K562 (cell line): ENCODE data around the gene TM9SF3. TPM values are rescaled to one million over a fixed set of nuclear protein-coding genes. Genes with fewer than 3 reads are reported as not detected.

Source experiments
- CTBP1 ChIP-seq: fragments of 450-650 bp; IDR thresholded peaks from 2 replicates; pipeline ENCODE4 v1.6.1; 2016; ENCODE audit warnings: borderline replicate concordance
- DDX20 ChIP-seq: fragments of 450-650 bp; IDR thresholded peaks from 2 replicates; pipeline ENCODE4 v1.6.1; 2016; ENCODE audit warnings: missing genetic modification characterization, low read depth, mild to moderate bottlenecking, missing compliant biosample characterization, moderate library complexity
- GATAD2A ChIP-seq: fragments of 450-650 bp; IDR thresholded peaks from 2 replicates; pipeline ENCODE4 v1.6.1; 2017
- MGA ChIP-seq: fragments of 450-650 bp; IDR thresholded peaks from 2 replicates; pipeline ENCODE4 v1.6.1; 2016; ENCODE audit warnings: mild to moderate bottlenecking, moderate library complexity
- POLR2B ChIP-seq: fragments of 450-650 bp; IDR thresholded peaks from 2 replicates; pipeline ENCODE4 v1.6.1; 2018; ENCODE audit warnings: low read depth; ENCODE audit not compliant: partially characterized antibody
- TEAD2 ChIP-seq: fragments of 450-650 bp; IDR thresholded peaks from 2 replicates; pipeline ENCODE4 v1.6.1; 2016; ENCODE audit warnings: missing genetic modification characterization, control low read depth, missing compliant biosample characterization
- TRIM25 ChIP-seq: fragments of 450-650 bp; IDR thresholded peaks from 2 replicates; pipeline ENCODE4 v1.7.0; 2016; ENCODE audit warnings: borderline replicate concordance
- U2AF1 ChIP-seq: fragments of 200-400 bp; formaldehyde crosslinking; optimal IDR thresholded peaks from 2 replicates; pipeline ENCODE3; 2017; ENCODE audit warnings: mild to moderate bottlenecking, low read depth, low read length, moderate library complexity
- YBX1 ChIP-seq: fragments of 450-650 bp; IDR thresholded peaks from 2 replicates; pipeline ENCODE4 v1.7.1; 2016; ENCODE audit warnings: mild to moderate bottlenecking
- ZNF134 ChIP-seq: fragments of 250-450 bp; sonication (Bioruptor Pico); conservative IDR thresholded peaks from 2 replicates; pipeline ENCODE4 v1.4.0; 2020
- ZNF77 ChIP-seq: fragments of 250-450 bp; sonication (Bioruptor Pico); IDR thresholded peaks from 2 replicates; pipeline ENCODE4 v1.5.0; 2020
- polyA plus RNA-seq, 8 experiments: library from polyadenylated mRNA; depleted of rRNA in 4 of 8; stranded (reverse) in 5 of 8; unstranded in 3 of 8; fragments of >200 nt; fragmentation: Nextera tagmentation in 2 of 8; fragmentation: Illumina TruSeq in 1 of 8; extraction: Ambion mirVana in 2 of 8; extraction: Trizol in 1 of 8; gene quantifications; 2 replicates each; pipeline versions ENCODE4 v1.2.1 to v1.2.3, GENCODE V29; 2011 to 2014; ENCODE audit warnings: inconsistent platforms in 1 of 8, missing spikeins in 1 of 8
- total RNA-seq, 7 experiments: library from RNA; depleted of rRNA in 6 of 7; stranded (reverse); fragments of >200 nt in 6 of 7; fragmentation: Illumina TruSeq in 2 of 7; extraction: Trizol in 2 of 7; gene quantifications; 2 replicates each; pipeline versions ENCODE4 v1.2.1 to v1.2.3, GENCODE V29; 2011 to 2021; ENCODE audit warnings: low replicate concordance in 1 of 7
- TF ChIP-seq, protein P1 (sequence below): fragments of 450-650 bp; formaldehyde crosslinking; IDR thresholded peaks from 2 replicates; pipeline ENCODE4 v1.4.0; 2020; ENCODE audit warnings: mild to moderate bottlenecking
- TF ChIP-seq, protein P2 (sequence below): IDR thresholded peaks from 2 replicates; pipeline ENCODE4 v1.6.1; 2012; ENCODE audit warnings: low read depth, low read length, improper control_type of control experiment, borderline replicate concordance

The TM9SF3 gene
- total and polyA plus RNA-seq, 9 of the 15 experiments (the other 6 are each of a cell fraction or from before 2014, with no cell fraction given), result 16.1 to 63.1 (median 34.9) TPM

DNA sequence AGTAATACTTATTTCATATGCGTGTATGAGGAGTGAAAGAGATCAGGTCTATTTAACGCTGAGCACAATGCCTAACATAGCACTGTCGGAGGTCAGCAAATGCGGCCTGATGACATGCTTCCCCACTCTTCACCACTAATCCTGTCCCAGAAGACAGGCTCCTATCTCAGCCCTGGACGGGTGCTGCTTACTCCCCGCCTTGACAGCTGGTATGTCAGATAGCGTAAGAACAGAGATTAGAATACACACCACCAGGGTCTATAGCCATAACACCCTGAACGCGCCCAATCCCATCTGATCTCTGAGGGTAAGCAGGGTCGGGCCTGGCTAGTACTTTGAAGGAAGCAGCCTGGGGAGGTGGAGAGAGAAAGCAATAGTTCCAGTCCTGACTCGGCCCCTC is 32.3 kb upstream of the TM9SF3 start (continued):
- TF ChIP-seq MGA, result 0 out of 2 replicates have a peak, but pooled peaks have one; percentile 21
- TF ChIP-seq, protein P1, sequence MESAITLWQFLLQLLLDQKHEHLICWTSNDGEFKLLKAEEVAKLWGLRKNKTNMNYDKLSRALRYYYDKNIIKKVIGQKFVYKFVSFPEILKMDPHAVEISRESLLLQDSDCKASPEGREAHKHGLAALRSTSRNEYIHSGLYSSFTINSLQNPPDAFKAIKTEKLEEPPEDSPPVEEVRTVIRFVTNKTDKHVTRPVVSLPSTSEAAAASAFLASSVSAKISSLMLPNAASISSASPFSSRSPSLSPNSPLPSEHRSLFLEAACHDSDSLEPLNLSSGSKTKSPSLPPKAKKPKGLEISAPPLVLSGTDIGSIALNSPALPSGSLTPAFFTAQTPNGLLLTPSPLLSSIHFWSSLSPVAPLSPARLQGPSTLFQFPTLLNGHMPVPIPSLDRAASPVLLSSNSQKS (CRISPR knock-in tag), result no peak
- peak; percentile 57; the same call in 1 of the 2 replicates for TF ChIP-seq GATAD2A
- TF ChIP-seq TEAD2 (tag), result no peak
- no peak for TF ChIP-seq U2AF1
- TF ChIP-seq, protein P2, sequence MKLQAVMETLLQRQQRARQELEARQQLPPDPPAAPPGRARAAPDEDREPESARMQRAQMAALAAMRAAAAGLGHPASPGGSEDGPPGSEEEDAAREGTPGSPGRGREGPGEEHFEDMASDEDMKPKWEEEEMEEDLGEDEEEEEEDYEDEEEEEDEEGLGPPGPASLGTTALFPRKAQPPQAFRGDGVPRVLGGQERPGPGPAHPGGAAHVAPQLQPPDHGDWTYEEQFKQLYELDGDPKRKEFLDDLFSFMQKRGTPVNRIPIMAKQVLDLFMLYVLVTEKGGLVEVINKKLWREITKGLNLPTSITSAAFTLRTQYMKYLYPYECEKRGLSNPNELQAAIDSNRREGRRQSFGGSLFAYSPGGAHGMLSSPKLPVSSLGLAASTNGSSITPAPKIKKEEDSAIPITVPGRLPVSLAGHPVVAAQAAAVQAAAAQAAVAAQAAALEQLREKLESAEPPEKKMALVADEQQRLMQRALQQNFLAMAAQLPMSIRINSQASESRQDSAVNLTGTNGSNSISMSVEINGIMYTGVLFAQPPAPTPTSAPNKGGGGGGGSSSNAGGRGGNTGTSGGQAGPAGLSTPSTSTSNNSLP, result peak; percentile 41; the same call in 1 of the 2 replicates
- peak; percentile 92 for TF ChIP-seq CTBP1
- no peak for TF ChIP-seq ZNF134
- no peak for TF ChIP-seq DDX20 (tag)
- TF ChIP-seq TRIM25, result no peak
- no peak for TF ChIP-seq YBX1
- no peak for TF ChIP-seq ZNF77 (CRISPR knock-in tag)
- no peak for TF ChIP-seq POLR2B
